ENCODE data around the gene LIPH.
"Not testable (repeated sequence)": the region's sequence is repeated elsewhere in the genome, so short reads cannot be mapped to it uniquely, and the experiment has no call there.

Gene LIPH

GRCh38 chr3:185552358-185552877 is at the start of gene LIPH:
Gene LIPH (minus strand): TSS chr3:185552588. CDS start chr3:185552471, 117 bp downstream.
- DNase-seq, result no peak

- no peak for DNase-seq
Observed at GRCh38 chr3:185595526-185595925, 43.1 kb upstream of the LIPH start.

- DNase-seq, result no peak
Observed at GRCh38 chr3:185594073-185594472, 41.7 kb upstream of the LIPH start.

- DNase-seq, result no peak
Observed at GRCh38 chr3:185586686-185587039, 34.3 kb upstream of the LIPH start.

- DNase-seq, result peak; percentile 96
Observed at GRCh38 chr3:185585859-185586685, 33.7 kb upstream of the LIPH start, which contains the start of gene SENP2. Gene SENP2 (plus strand): TSS chr3:185586295. CDS start chr3:185586414, 119 bp downstream.

GRCh38 chr3:185585518-185585858 is 33.1 kb upstream of the LIPH start:
- no peak for DNase-seq

GRCh38 chr3:185584686-185585085 is 32.3 kb upstream of the LIPH start:
- no peak for DNase-seq

GRCh38 chr3:185583925-185584324 is 31.5 kb upstream of the LIPH start:
- DNase-seq, result no peak

- DNase-seq, result no peak
Observed at GRCh38 chr3:185582871-185583270, 30.5 kb upstream of the LIPH start.

- DNase-seq, result no peak
Observed at GRCh38 chr3:185582236-185582635, 29.8 kb upstream of the LIPH start.

GRCh38 chr3:185575108-185575869 is 22.9 kb upstream of the LIPH start:
- not testable (repeated sequence) for DNase-seq

- no peak for DNase-seq
Observed at GRCh38 chr3:185572183-185572582, 19.8 kb upstream of the LIPH start.

GRCh38 chr3:185561958-185562357 is 9.6 kb upstream of the LIPH start:
- no peak for DNase-seq

- no peak for DNase-seq
Observed at GRCh38 chr3:185561374-185561943, 9.1 kb upstream of the LIPH start.

GRCh38 chr3:185560676-185561075 is 8.3 kb upstream of the LIPH start:
- DNase-seq, result no peak

- DNase-seq, result no peak
Observed at GRCh38 chr3:185559706-185560090, 7.3 kb upstream of the LIPH start.

- no peak for DNase-seq
Observed at GRCh38 chr3:185558395-185558794, 6.0 kb upstream of the LIPH start.

GRCh38 chr3:185556640-185557039 is 4.3 kb upstream of the LIPH start:
- DNase-seq, result not testable (repeated sequence)

- no peak for DNase-seq
Observed at GRCh38 chr3:185555860-185556347, 3.5 kb upstream of the LIPH start.

GRCh38 chr3:185555101-185555501 is 2.7 kb upstream of the LIPH start:
- DNase-seq, result no peak

GRCh38 chr3:185549651-185550111 is 2.7 kb downstream of the LIPH start:
- DNase-seq, result no peak

- peak; percentile 1 for DNase-seq
Observed at GRCh38 chr3:185549122-185549521, 3.3 kb downstream of the LIPH start.

GRCh38 chr3:185540695-185541094 is 11.7 kb downstream of the LIPH start:
- no peak for DNase-seq
